ENCODE data around the gene ARMC9.
"Not testable (repeated sequence)": the region's sequence is repeated elsewhere in the genome, so short reads cannot be mapped to it uniquely, and the experiment has no call there.

ARMC9 gene

DNA sequence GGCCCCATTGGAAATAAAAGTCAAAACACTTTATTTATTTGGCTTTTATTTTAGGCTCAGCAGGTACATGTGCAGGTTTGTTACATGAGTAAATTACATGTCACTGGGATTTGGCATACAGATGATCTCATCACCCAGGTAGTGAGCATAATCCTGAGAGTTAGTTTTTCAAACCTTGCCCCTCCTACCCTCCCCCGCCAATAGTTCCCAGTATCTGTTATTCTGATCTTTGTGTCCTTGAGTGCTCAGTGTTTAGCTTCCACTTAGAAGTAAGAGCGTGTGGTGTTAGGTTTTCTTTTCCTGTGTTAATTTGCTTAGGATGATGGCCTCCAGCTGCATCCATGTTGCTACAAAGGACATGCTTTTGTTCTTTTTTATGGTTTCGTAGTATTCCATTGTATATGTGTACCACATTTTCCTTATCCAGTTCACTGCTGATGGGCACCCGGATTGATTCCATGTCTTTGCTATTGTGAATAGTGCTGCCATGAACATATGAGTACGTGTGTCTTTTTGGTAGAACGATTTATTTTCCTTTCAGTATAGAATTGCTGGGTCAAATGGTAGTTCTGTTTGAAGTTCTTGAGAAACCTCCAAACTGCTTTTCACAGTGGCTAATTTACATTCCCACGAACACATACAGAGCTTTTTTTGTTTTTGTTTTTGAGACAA lies 47.9 kb downstream of the ARMC9 start:
- DNase-seq: no peak

DNA sequence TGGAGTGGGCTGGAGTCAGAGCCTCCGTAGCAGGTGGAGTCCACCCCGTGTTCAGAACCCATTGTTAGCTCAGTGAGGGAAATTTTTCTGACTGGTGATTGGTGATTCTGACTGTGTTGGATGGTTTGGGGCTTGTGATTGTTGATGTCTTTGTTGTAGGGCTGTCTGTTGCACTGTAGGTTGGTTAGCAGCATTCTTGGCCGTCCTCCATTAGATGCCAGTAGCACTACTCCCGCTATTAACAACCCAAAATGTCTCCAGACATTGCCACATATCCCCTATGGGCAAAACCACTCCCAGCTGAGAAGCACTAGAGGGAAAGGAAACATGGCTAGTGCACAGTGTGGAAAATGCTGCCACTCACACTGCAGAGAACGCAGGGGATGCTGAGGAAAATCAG lies 51.7 kb downstream of the ARMC9 start:
- DNase-seq: no peak

DNA sequence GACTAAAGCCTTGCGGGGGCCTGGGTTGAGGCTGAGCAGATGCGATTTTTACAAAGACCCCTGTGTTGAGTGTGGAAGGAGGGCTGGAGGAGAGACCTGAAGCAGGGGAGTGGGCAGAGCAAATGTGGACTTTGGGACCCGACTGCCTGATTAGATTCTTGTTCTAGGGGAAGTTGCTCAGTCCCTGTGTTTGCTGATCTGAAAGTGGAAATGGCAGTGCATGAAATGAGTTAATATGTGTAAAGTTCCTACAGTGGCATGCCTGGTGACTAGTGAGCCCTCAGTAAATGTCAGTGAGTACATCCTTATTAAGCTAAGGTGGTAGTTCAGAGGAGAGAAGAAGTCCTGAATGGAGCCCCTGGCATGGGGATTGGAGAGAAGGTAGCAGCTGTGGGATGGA lies 52.3 kb downstream of the ARMC9 start:
- no peak for DNase-seq

DNA sequence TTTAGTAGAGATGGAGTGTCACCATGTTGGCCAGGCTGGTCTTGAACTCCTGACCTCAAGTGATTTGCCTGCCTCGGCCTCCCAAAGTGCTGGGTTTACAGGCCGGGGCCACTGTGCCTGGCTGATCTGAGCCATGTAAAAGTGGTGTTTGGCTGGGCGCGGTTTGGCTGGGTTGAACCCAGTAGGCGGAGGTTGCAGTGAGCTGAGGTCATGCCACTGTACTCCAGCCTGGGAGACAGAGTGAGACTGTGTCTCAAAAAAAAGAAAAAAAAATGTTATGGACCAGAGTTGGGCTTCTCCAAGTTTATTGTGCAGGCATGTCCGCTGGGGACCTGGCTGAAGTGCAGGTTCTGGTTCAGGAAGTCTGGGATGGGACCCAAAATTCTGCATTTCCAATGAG lies 54.9 kb downstream of the ARMC9 start:
- DNase-seq: not testable (repeated sequence)

DNA sequence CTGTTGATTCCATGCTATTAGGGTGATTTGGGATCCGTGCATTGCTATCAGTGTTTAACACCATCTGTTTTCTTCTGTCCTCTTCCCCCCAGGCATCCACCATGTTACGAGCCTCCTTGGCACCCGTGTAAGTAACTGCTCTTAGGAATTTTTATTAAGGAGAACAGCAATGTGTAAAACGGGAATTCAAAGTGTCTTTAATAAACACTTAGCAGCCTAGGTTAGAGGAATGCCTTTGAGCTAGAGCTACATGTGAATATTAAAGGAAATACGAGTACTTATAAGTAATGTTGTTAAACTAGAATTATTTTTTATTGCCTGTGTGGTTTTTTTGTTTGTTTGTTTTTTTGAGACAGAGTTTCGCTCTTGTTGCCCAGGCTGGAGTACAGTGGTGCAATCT lies 58.1 kb downstream of the ARMC9 start:
- DNase-seq: no peak

DNA sequence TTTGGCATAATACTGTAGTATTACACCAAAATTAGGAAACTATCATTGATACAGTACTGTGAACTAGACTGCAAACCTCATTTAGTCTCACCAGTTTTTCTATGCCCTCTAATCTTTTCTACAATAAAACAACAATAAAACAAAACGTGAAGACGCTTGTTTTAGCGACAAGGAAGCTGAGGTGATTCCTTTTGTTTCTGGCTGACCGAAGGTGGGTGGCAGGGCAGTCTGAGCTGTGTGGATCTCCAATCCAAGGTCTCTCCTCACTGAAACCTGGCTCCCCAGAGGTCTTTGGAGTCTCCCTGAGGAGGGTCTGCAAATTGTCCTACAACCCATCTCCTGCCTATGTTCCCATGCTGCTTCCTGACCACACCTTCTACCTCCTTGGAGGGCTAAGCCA lies 59.3 kb downstream of the ARMC9 start:
- no peak for DNase-seq

DNA sequence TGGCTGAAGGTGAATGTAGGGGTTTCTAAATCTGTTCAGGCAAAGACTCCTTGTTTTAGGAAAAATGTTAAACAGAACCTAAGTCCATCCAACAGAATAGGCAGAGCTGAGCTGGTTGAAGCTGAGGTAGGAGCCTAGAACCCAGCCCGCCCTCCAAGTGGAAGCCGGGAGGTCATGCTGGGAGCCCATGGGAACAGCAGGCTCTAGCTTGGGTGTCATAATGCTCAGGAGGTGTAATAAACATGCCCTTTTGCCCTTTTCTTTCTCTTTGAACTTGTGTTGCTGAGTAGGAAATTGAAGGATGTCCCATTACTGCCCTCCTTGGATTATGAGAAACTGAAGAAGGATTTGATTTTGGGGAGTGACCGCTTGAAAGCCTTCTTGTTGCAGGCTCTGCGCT lies 60.3 kb downstream of the ARMC9 start:
- no peak for DNase-seq

DNA sequence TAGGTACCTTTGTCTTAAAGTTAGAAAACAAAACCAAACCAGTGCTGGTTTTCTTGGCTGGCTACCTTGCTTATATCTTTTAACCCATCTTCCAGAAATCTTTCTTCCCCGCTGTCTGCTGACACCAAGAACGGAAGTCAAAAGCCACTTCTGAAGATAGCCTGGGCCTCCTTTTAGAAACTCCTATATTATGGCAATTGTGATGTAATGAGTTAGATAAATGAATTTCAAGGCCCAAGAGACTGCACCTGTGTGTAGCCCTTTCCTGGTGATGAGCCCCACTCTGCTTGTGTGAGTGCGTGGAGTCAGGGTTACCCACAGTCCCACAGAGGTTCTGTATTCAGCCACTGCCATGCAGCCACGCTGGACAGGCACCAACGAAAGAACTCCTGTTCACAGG lies 60.7 kb downstream of the ARMC9 start:
- DNase-seq: no peak

DNA sequence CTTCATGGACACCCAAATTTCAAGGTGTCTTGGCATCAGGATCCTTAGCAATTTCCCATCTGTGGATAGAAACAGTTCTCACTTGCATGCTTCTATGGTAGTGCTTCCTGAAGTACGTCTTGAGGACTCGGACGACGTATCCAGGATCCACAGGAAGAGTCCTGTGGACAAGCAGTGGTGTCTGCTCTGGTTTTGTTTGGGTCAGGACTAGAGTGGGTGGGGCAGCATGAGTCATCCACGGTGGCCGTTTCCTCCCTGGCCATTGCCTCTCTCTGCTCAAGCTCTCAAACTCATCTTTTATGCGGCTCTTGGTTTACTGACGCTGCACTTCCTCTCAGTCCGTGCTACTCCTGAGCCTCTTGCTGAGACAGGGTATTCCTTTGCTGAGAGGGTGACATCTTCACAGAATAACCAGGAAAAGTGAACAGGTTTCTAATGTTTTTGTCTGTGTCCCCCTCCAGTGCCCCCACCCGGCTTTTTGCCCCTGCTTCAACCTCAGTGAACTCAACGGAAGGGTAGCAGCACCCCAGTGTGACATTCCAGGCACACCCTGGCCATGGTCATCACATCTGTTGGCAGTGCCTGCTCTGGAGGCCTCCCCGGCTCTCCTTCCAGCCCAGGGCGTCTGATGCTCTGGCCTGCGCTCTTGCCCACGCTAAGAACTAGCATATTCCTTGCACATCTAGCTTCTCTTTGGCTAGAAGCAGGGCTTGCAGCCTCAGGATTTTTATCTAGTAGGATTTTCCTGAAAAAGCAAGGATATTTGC lies 62.2 kb downstream of the ARMC9 start:
- DNase-seq: no peak

DNA sequence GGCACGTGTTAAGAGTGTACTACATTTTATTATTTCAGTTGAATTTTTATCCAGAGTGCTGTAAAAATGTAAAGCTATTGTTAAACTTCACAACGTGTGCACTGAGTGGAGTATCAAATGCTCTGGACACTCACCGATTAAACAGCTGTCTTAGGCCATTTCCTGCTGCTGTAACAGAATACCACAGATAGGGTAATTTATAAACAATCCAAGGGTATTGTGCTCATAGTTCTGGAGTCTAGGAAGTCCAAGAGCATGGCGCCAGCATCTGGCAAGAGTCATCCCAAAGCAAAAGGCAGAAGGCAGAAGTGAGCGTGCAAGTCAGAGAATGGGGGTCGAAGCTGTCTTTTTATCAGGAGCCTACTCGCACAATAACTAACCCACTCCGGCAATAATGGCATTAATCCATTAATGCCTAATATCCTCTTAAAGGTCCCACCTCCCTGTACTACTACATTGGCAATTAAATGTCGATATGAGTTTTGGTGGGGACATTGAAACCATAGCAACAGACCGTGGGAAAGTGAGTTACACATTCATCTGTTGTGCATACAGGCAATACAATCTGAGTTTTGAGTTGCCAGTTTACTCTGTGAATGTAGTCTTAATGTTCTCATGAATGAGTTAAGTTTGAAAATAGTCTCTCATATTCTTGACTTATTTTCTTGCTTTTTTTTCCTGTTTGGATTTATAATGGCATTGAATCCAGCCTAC lies 64.8 kb downstream of the ARMC9 start:
- DNase-seq: no peak

DNA sequence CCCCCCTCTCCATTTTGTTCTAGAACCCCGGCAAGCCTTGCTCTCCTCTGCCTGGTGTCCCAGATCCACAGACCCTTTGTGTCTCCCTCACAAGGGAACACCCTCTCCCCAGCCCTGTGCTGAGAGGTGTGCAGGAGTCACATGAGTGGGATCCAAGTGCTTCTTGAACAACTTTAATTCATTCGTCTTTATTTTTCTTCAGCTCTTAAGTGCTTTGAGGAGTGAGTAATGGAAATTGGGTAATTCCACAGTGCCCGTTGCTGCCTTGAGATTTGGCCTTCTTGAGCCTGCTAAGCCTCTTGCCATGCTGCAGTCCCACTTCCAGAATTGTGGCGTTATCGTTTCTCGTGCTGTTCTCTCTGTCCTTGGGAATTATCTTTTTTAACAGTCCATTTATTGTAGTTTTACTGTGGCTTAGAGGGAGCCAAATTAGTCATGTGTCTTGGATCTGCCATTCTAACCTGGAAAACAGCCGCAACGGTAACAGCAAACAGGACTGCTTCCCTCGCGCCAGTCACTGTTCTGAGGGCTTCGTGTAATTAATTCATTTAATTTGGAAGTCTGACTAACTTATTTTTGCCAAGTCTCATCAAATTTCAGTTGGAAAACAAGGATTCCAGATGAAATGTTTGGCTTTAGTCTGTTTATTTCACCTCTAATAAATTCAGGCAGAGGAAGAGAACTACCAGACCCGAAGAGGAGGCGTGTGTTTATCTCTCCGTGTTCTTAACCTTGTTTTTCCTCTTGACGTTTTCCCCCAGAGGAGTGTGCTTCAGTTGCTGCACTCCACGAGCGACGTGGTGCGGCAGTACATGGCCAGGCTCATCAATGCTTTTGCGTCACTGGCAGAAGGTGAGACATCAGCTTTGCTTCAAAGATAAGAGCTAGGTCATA lies 72.0 kb downstream of the ARMC9 start:
- no peak for DNase-seq

DNA sequence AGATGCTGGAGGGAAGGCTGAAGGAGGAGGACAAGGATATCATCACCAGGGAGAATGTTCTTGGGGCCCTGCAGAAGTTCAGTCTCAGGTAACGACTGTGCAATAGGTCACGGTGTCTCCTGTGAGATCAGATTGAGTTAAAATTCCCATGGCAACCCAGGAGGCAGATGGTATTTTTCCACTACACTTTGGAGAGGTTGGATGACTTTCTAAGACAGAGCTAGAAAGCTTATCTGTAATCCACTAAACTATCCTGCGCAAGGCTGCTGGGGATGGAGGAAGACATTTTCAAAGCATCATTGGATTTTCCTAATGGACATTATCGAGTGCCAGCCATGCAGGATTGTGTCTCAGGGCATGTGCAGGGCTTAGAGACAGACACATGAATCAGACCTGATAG lies 74.6 kb downstream of the ARMC9 start:
- no peak for DNase-seq

DNA sequence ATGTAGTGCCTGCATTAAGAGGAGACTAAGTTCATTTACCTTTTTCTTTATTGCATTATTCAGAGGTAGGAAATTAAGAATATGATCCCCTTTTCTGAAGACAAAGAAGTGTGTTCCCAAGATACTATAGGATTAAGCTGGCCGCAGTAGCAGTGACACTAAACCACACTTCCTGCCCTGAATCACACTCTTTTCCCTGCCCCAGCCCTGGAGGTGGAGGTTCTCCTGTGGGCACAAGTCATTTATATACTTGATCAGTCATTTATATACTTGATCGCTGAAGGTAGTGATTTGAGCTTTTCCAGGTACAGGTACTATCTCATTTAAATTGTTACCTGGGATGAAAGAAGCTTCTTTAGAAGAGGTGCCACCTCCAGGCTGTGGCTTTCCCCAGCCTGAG lies 78.6 kb downstream of the ARMC9 start:
- no peak for DNase-seq

DNA sequence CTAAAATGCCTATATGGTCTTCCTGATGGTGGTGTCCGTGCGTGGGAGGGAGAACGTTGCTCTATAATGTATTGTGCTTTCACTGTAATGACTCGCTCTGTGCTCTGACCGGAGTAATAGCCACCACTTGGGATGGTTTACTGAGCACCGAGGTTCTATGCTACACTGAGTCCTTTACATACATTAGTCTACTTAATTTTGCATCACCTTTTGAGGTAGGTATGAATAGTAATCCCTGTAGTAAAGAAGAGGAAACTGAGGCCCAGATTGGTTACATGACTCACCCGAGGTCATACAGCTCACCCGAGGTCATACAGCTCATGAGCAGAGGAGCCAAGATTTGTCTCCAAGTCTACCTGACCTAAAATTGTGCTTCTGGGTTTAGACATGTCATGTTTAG lies 79.5 kb downstream of the ARMC9 start:
- DNase-seq: no peak

DNA sequence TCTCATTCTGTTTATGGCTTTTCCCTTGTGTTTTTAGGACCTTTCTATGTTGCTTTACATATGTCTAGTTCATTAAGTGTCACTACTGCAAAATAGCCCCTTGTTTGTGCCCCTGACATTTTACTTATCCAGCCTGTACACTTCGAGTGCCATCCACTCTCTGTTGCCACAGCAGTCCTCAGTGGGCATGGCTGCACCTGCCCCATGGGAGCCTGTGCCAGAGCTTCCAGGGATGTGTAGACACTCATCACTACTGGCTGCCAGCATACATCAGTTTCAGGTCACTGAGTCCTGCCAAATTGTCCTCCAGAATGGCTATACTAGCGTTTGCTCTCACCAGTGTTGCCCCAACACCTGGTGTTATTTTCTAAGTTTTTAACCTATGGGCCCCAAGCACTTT lies 80.4 kb downstream of the ARMC9 start:
- no peak for DNase-seq

DNA sequence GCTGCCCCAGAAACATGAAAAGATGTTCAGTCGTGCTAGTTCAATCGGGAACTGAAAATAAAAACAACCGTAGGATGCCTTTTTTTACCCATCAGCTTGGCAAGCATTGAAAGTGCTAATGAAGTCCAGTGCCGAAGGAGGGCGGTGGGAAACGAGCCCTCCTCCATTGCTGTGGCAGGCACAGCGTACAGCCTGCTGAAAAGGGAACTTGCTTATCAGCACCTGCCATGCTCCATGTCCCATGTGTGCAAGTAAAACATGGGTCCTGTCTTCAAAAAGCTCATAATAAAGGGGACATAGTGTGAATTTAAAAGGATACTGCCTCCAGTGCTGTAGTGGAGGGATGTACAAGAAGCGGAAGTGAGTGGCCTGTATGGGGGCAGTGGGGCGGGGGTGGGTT lies 82.4 kb downstream of the ARMC9 start:
- DNase-seq: no peak

DNA sequence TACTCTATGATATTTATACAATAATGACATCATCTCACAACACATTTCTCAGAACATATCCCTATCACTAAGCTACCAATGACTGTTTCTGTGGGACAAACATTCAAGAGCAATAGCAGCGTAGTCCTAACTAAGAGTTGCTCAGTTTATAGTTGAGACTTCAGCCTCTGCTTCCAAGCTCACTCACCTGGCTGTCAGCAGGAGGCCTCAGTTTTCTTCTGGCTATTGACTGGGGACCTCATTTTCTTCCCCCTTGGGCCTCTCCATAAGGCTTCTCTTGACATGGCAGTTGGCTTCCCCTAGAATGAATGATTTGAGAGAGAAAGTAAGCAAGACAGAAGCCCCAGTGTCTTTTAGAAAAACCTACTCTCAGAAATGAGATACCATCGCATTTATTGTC lies 85.9 kb downstream of the ARMC9 start:
- DNase-seq: no peak

DNA sequence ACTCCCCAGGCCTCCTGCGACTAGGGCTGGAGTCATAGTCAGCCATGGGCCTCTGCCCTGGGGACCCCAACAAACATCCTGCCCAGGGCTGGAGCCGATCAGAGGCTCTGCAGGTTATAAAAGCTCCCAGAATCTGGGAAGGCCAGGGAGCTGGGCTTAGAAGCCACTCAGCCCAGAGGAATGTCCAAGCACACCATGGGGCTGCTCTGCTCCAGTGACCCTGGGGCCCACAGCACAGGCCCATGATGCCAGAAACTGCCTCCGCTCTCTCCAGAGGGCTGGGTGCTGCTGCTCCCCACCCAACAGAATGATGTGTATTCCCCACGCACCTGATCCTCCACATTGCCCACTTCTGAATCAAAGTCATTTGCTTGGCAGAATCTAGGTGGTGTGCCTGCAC lies 88.5 kb downstream of the ARMC9 start:
- no peak for DNase-seq

DNA sequence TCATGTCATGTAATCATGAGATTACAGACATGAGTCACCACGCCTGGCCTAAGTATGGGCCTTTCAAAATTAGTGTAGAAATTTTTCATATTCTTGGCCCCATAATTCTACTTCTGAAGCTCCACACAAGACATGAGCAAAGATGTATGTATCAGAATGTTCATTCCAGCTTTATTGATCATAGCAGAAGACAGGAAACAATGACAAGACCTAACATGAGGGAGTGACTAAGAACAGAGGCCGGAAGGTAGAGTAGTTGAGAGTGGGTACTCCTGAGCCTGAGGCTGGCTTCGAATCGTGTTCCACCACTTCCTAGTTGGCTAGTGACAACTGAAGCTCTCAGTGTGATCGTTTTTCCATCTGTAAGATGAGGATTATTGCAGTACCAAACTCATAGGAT lies 89.3 kb downstream of the ARMC9 start:
- DNase-seq: no peak

DNA sequence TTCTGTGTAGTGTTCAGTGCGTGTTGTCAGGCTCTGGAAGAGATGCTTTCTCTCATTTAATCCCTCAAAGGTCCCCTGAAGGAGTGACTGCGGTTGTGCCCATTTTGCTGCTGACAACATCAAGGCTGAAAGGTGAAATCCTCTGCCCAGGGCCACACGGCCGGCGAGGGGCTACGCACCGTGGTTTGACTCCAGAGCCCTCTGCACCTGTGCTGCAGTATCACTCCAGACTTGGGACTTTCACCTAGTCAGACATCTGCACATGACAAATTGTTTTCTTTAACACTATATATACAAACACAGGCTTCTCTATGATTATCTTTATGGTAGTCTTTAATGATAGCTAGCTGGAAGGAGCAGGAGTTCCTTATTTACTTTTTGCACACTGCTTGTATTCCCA lies 90.2 kb downstream of the ARMC9 start:
- DNase-seq: no peak

DNA sequence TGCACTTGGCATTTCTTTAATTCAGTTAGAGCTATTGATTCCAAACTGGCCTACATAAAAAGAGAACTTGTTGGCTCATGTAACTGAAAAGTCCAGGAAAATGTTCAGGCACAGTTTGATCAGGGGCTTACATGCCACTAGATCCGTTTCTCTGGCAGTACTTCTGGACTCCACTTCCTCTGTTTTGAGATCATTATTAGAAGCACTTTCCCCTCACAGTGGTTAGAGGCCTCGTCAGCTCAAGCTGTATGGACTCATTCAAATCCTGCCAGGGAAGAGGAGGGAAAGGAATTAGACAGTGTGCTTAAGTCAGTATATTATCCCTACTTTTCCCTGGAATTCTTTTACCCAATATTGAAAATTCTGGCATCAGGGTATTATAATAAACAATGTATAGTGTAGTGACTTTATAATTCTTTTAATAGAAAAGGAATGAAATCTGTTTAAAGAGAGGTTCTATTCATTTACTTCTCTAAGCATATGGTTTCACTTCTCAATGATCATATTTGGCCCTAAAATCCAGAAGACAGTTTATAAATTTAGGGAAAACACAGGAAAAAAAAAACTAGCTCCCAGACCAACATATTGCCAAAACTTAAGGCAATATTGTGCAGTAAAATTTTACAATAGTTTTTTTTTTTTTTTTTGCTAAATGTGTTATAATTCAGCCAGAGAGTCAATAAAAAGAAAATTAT lies 92.0 kb downstream of the ARMC9 start:
- DNase-seq: no peak

DNA sequence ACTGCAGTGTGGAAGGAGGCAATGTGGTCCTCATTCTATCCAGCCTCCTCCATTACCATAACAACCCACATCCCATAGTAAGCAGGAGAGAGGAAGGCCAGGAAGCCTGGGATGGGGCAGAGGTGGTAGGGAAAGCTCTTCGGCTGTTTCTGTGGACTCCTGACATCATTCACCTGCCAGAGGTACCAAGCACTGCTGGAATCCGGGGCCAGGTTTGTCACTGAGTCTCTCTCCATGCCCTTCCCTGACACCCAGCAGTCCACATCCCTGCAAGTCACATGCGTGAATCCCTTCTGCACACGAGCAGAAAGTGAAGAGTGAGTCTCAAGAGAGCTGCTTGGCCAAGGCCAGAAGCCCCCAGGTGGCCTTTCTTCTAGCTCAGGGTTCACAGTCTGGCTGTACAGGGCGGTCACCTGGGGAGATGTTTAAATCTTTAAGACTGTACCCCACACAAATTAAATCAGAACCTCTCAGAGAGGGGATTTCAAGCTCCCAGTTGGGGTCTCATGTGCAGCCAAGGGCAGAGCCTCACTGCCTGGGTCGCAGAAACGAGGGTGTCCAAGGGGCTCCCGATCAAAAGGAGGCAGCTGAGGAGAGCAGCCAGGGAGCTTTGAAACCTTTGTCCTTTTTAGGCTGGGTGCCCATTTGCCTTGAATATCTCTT lies 94.2 kb downstream of the ARMC9 start:
- DNase-seq: no peak
